Measurements from ENCODE around the gene CD1E.
"Not testable (repeated sequence)": the region's sequence is repeated elsewhere in the genome, so short reads cannot be mapped to it uniquely, and the experiment has no call there.

The CD1E gene

GRCh38 chr1:158353303-158354075, at the start of gene CD1E:
CD1E (plus strand) TSS chr1:158353894; CDS start chr1:158353989, 95 bp downstream.
- no peak for DNase-seq

- no peak for DNase-seq
Observed at GRCh38 chr1:158310623-158311022, 43.1 kb upstream of the CD1E start.

DNA sequence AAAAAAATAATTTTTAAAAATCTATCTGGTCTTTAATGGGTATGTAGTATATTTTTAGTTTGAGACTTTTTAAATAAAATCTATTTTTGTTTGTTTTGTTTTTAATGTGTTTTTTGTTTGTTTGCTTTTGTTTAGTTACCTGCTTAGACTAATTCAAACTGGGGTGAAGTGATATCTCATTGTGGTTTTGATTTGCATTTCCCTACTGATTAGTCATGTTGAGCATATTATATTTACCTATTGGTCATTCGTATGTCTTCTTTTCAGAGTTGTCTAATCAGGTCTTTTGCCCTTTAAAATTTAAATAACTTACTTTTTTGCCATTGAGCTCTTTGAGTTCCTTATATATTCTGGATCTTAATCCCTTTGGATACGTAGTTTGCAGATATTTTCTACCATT, 42.6 kb upstream of the CD1E start:
- DNase-seq: no peak

- DNase-seq: no peak
Observed at GRCh38 chr1:158323866-158324265, 29.8 kb upstream of the CD1E start.

- DNase-seq: no peak
Observed at GRCh38 chr1:158324395-158324794, 29.3 kb upstream of the CD1E start.

GRCh38 chr1:158327481-158327880, 26.2 kb upstream of the CD1E start:
- no peak for DNase-seq

DNA sequence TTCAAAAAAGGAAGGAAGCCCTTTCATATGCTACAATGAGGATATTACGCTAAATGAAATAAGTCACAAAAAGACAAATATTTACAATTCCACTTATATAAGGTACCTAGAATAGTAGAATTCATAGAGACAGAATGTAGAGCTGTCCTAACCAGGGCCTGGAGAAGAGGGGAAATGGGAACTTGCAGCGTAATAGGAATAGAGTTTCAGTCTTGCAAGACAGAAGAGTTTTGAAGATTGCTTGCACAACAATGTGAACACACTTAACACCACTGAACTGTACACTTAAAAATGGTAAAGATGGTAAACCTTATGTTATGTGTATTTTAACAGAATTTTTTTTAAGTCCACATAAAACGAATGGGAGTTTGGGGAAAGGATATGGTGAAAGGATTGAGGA, 25.3 kb upstream of the CD1E start:
- DNase-seq: no peak

DNA sequence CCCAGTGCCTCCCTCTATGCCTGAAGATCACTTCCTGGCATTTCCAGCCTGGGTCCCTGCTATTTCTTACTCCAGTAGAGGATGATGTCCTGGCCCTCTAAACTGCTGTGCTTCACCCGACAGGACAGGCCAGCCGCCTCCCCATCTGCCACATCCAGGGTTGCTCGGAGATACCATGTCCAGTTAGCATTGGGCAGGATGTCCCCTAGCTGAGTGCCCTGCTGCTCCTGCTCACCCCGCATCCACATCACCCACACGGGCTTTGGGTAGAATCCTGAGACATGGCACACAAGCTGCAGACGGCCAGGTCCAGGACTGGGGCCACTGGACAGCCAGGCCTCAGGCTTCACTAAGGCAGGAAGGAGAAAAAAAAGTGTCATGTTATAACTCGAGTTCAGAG, 24.4 kb upstream of the CD1E start:
- DNase-seq: no peak

DNA sequence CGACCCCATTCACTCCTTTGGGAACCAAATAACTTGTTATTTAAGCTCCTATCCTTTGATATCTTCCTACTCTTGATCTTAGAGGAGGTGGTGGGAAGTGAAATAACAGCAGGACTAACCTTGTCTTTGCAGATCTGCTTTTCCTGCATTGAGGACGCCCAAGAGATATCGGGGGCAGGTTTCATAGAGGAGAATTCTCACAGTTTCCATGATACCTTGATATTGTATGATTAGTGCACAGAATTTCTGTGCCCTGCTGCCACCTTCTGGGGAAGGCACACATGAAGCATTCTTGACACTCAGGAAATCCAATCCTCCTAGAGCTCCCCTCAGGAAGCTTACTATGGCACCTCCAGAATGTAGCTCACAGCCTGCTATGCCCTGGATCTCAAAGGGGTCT, 24.0 kb upstream of the CD1E start:
- no peak for DNase-seq

DNA sequence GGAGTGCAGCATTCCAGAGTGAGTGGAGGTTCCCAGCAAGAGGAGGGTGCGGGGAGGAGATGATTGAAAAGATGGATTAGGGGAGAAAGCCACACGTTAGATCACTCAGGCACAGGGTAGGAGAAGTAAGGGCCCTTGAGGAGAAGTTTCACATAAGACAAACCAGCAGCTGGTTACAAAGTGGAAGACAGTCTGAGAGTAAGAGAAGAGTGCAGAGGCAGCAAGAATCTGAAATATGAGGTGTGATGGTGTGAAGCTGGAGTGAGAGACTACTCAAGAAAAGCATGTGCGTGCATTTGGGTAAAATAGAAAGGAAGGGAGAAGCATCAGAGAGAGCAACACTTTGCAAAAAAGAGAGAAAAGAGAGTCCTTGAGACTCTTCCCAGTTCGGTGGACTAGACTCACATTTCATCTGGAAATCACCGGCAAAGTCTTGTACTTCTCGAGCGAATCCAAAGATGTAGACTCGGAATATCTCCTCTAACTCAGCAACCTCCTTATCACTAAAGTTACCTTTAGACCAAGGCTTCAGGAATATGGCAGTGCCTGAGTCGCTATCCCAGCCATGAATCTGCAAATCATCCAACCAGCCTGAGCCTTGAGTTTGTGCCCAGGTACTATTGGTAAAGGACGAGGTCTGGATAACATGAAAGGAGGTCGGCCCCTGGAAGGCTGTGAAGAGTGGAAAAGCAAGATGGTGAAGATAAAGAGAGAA, 23.1 kb upstream of the CD1E start:
- no peak for DNase-seq

GRCh38 chr1:158331106-158331425, 22.6 kb upstream of the CD1E start:
- DNase-seq: no peak

GRCh38 chr1:158331481-158332150, 22.1 kb upstream of the CD1E start, which contains the start of gene CD1B:
CD1B (minus strand) TSS chr1:158331531; CDS start chr1:158331423, 108 bp downstream.
- DNase-seq: no peak

- no peak for DNase-seq
Observed at GRCh38 chr1:158333405-158334155, 20.1 kb upstream of the CD1E start.

DNA sequence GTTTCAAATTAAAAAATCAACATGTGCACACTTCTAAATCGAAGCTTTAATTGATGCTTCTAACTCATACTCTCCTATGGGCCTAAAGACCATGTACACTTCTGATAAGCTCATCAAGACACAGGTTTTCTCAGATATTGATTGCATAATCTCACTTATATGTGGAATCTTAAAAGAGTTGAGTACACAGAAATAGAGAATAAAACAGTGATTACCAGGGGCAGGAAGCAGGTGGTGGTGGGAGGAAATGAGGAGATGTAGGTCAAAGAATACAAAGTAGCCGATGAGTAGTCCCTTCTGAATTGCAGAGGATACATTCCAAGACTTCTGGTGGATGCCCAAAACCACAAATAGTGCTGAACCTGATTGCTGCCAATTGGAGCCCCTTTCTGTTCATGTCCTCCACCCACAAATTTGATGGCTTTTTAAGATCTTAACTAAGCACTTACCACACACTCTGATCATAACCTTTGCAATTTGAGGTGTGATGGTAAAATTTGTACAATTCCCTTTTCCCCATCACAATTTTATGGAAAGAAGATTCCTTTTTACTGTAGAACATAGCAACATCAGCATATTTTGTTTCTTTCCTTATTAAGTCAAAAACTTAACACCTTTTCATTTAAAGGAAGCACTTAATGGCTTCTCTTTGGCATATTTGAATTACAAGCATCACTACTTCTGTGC, 19.0 kb upstream of the CD1E start:
- DNase-seq: no peak

- no peak for DNase-seq
Observed at GRCh38 chr1:158335213-158335532, 18.5 kb upstream of the CD1E start.

- DNase-seq: not testable (repeated sequence)
Observed at GRCh38 chr1:158336413-158336812, 17.3 kb upstream of the CD1E start.

GRCh38 chr1:158348946-158349345, 4.7 kb upstream of the CD1E start:
- not testable (repeated sequence) for DNase-seq

DNA sequence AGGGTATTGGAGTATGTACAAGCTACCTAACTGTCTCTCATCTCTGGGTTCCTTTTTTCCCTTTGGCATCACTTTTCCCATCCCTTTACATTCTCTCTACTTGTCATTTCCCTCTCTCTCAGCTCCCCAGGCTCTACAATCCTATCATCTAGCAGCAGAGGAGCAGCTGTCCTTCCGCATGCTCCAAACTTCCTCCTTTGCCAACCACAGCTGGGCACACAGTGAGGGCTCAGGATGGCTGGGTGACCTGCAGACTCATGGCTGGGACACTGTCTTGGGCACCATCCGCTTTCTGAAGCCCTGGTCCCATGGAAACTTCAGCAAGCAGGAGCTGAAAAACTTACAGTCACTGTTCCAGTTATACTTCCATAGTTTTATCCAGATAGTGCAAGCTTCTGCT, 561 bp downstream of the CD1E start:
- DNase-seq: no peak

- no peak for DNase-seq
Observed at GRCh38 chr1:158355773-158356285, 2.1 kb downstream of the CD1E start.

- DNase-seq: no peak
Observed at GRCh38 chr1:158356616-158357015, 2.9 kb downstream of the CD1E start.

DNA sequence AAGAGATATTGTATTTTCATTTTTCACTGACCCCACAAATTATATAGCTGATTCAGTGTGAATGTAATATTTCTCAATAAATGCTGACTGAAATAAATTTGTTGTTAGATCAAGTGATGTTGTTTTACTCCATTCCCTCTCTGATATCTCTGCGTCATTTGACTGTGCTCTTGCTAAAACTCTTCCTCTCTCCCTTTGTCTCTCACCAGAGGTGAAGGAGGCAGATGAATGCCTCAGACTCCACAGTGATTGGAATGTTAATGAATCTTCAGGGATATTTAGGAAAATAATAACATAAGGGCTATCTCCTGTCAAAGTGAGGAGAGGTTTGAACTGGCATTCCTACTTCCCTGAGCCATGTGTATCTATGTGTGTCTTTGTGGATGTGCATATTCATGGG, 3.7 kb downstream of the CD1E start:
- DNase-seq: no peak

All from nucleus accumbens (tissue), 56 donors.